GM12878 (cell line): ENCODE data around the gene CAND1. TPM values are rescaled to one million over a fixed set of nuclear protein-coding genes. Genes with fewer than 3 reads are reported as not detected.
A peak's percentile ranks its signal among the peaks of the same experiment; 100 is the strongest.

Experiments used
- ATAC-seq: fragments of 200-7000 bp; cut with Tn5 transposase; 3 replicates; pipeline ENCODE4 v1.9.1; 2020; ENCODE audit warnings: mild to moderate bottlenecking, moderate library complexity
- BruUV-seq: library from RNA; stranded (reverse); fragments of 400-500 nt; replicated peaks from 2 replicates; lab custom pipeline; 2021; lab: Mats Ljungman, UMichigan
- CTCF ChIA-PET: fragments of 300-600 bp; sonication (Branson Sonifier 250); formaldehyde crosslinking; extraction: SDS; loops from one replicate; lab custom pipeline; 2021; ENCODE audit warnings: inconsistent platforms; lab: Yijun Ruan, JAX
- POLR2A ChIA-PET: fragments of 350-600 bp; formaldehyde crosslinking; extraction: SDS; loops from one replicate; lab custom pipeline; 2021; ENCODE audit warnings: inconsistent platforms; lab: Charles Lee
- RAD21 ChIA-PET: fragments of 300-600 bp; sonication (Branson Sonifier 250); formaldehyde crosslinking; loops from one replicate; lab custom pipeline; 2023; ENCODE audit warnings: antibody characterized with exemption; ENCODE audit not compliant: unreplicated experiment; lab: Charles Lee
- SMC1A ChIA-PET: fragments of 300-600 bp; sonication (Branson Sonifier 250); formaldehyde crosslinking; loops from one replicate; lab custom pipeline; 2023; ENCODE audit not compliant: unreplicated experiment, uncharacterized antibody; lab: Charles Lee
- DNase-seq: peaks from one replicate; pipeline ENCODE4 v3.0.0-alpha.2; 2011; ENCODE audit warnings: low read depth, low spot score
- FAIRE-seq: peaks from 3 replicates; lab custom pipeline; 2011; peaks lifted over from hg19 to GRCh38; lab: Jason Lieb, UNC
- H2AFZ ChIP-seq: 2 replicates; pipeline ENCODE4 v1.6.0; 2011; ENCODE audit warnings: low read depth, low read length, control low read depth; ENCODE audit not compliant: control insufficient read depth
- H3K27ac ChIP-seq: 2 replicates; pipeline ENCODE4 v1.5.1; 2011; ENCODE audit warnings: control low read depth; ENCODE audit not compliant: control insufficient read depth, insufficient read depth
- H3K27me3 ChIP-seq, 2 experiments: replicated peaks in 1 of 2; 2 replicates each; pipeline versions ENCODE4 v1.6.0 to v1.6.1; 2011; ENCODE audit warnings: low read length in 1 of 2; ENCODE audit not compliant: control insufficient read depth in 2 of 2, insufficient read depth in 2 of 2
- H3K36me3 ChIP-seq, 2 experiments: 2 replicates each; pipeline ENCODE4 v1.5.1; 2011; ENCODE audit warnings: low read length in 1 of 2; ENCODE audit not compliant: control insufficient read depth in 2 of 2, insufficient read depth in 2 of 2
- H3K4me1 ChIP-seq: 2 replicates; pipeline ENCODE4 v1.6.1; 2011; ENCODE audit warnings: mild to moderate bottlenecking, low read length, moderate library complexity, mixed read lengths; ENCODE audit not compliant: control insufficient read depth, insufficient read depth
- H3K4me2 ChIP-seq: 2 replicates; pipeline ENCODE4 v1.6.0; 2011; ENCODE audit warnings: control low read depth; ENCODE audit not compliant: control insufficient read depth, insufficient read depth
- H3K4me3 ChIP-seq: fragments of 200-600 bp; sonication (generic); 2 replicates; pipeline ENCODE4 v1.5.1; 2016
- H3K79me2 ChIP-seq: 2 replicates; pipeline ENCODE4 v1.6.0; 2011; ENCODE audit warnings: low read length; ENCODE audit not compliant: control insufficient read depth, insufficient read depth
- H3K9ac ChIP-seq: 2 replicates; pipeline ENCODE4 v1.8.0; 2011; ENCODE audit warnings: low read length, control low read depth, mixed read lengths; ENCODE audit not compliant: control insufficient read depth, insufficient read depth
- H3K9me3 ChIP-seq: replicated peaks from 3 replicates; pipeline ENCODE4 v1.5.1; 2011; ENCODE audit warnings: mild to moderate bottlenecking, low read length; ENCODE audit not compliant: control insufficient read depth, insufficient read depth
- H4K20me1 ChIP-seq: 2 replicates; pipeline ENCODE4 v1.6.0; 2011; ENCODE audit not compliant: control insufficient read depth, insufficient read depth
- HCFC1 ChIP-seq: fragments of 150-350 bp; IDR thresholded peaks from 2 replicates; pipeline ENCODE4 v1.6.1; 2014; ENCODE audit warnings: low read length
- NFYB ChIP-seq: IDR thresholded peaks from 2 replicates; pipeline ENCODE4 v1.6.1; 2011; ENCODE audit warnings: low read depth, mild to moderate bottlenecking, low read length, improper control_type of control experiment, moderate library complexity; ENCODE audit not compliant: insufficient read depth
- POLR2A ChIP-seq: IDR thresholded peaks from 2 replicates; pipeline ENCODE4 v1.6.1; 2011; ENCODE audit warnings: low read depth, mild to moderate bottlenecking, low read length
- YBX1 ChIP-seq: fragments of 450-650 bp; IDR thresholded peaks from 2 replicates; pipeline ENCODE4 v1.6.1; 2016; ENCODE audit warnings: antibody characterized with exemption
- ZNF687 ChIP-seq: fragments of 450-650 bp; IDR thresholded peaks from 2 replicates; pipeline ENCODE4 v1.6.1; 2017; ENCODE audit warnings: mild to moderate bottlenecking, moderate library complexity
- WGBS: methylation state at CpG from one replicate; pipeline ENCODE4 v1.1.6; 2016; ENCODE audit warnings: low lambda C conversion rate; ENCODE audit not compliant: insufficient replicate concordance, insufficient coverage; ENCODE audit errors: missing lambda C conversion rate; 5-methylcytosine and 5-hydroxymethylcytosine counted together
- in situ Hi-C: fragments of 300-500 bp; cut with MboI; formaldehyde crosslinking; loops from 9 replicates; pipeline ENCODE4 v1.14.3; 2018; ENCODE audit warnings: mixed read lengths
- intact Hi-C: fragments of 100-400 bp; cut with micrococcal nuclease; formaldehyde crosslinking; loops from one replicate; pipeline ENCODE4 v1.14.2; 2022; ENCODE audit not compliant: unreplicated experiment
- polyA plus RNA-seq, 11 experiments: library from polyadenylated mRNA; depleted of rRNA in 4 of 11; unstranded in 6 of 11; stranded (reverse) in 5 of 11; fragments of >200 nt; fragmentation: Nextera tagmentation in 4 of 11; fragmentation: Illumina TruSeq in 1 of 11; extraction: Ambion mirVana in 4 of 11; extraction: Trizol in 1 of 11; gene quantifications; 1 replicate in 1 of 11; 2 replicates in 10 of 11; pipeline versions ENCODE4 v1.2.1 to v1.2.3, GENCODE V29; 2011 to 2016; ENCODE audit warnings: inconsistent platforms in 2 of 11, missing spikeins in 2 of 11, low read depth in 1 of 11
- total RNA-seq, 4 experiments: library from RNA; depleted of rRNA in 3 of 4; stranded (reverse); fragments of >200 nt in 3 of 4; fragmentation: Illumina TruSeq in 1 of 4; extraction: Trizol in 1 of 4; gene quantifications; 2 replicates each; pipeline versions ENCODE4 v1.2.1 to v1.2.3, GENCODE V29; 2013 to 2021
- TF ChIP-seq, protein P1 (sequence below): fragments of 450-650 bp; conservative IDR thresholded peaks from 2 replicates; pipeline ENCODE4 v1.6.1; 2017; ENCODE audit warnings: mild to moderate bottlenecking, moderate library complexity
- TF ChIP-seq, protein P2 (sequence below): IDR thresholded peaks from 2 replicates; pipeline ENCODE4 v1.6.1; 2011; ENCODE audit warnings: borderline replicate concordance, low read depth, mild to moderate bottlenecking, moderate library complexity, mixed read lengths, low read length; ENCODE audit not compliant: insufficient read depth; ENCODE audit errors: extremely low read length
- TF ChIP-seq, protein P3 (sequence below): fragments of 450-650 bp; IDR thresholded peaks from 2 replicates; pipeline ENCODE4 v1.6.1; 2017; ENCODE audit warnings: mild to moderate bottlenecking, low read depth, inconsistent platforms; ENCODE audit not compliant: poor library complexity, severe bottlenecking

CAND1 gene
- total and polyA plus RNA-seq, 10 of the 15 experiments (the other 5 are each of a cell fraction or from before 2014, with no cell fraction given) = 34.5 to 213 (median 96.0) TPM

GRCh38 chr12:67323007-67323406, 53.8 kb downstream of the CAND1 start:
- Histone ChIP-seq H3K4me1 (no peaks in the 10 kb centered on the region), H3K9ac (no peak overlapping the region), H3K4me2 (no peak overlapping the region), H3K79me2 (no peaks in the 10 kb centered on the region), H3K9me3 (no peaks in the 10 kb centered on the region), H3K36me3 (peaks cover 0 to 5% of the 10 kb centered on the region in 2 experiments; a peak in 2 of 4 replicates), H3K4me3 (no peak overlapping the region)
- 95% methylated on average over 3 of the region's 3 CpGs for WGBS
- no TSS peak for BruUV-seq
- POLR2A ChIA-PET = no interaction called here
- CTCF ChIA-PET = no interaction called here
- in situ Hi-C loops = no loop called here
- FAIRE-seq (no peak), ATAC-seq (no peak)
- peak; percentile 48 for TF ChIP-seq POLR2A
- TF ChIP-seq, protein P1, sequence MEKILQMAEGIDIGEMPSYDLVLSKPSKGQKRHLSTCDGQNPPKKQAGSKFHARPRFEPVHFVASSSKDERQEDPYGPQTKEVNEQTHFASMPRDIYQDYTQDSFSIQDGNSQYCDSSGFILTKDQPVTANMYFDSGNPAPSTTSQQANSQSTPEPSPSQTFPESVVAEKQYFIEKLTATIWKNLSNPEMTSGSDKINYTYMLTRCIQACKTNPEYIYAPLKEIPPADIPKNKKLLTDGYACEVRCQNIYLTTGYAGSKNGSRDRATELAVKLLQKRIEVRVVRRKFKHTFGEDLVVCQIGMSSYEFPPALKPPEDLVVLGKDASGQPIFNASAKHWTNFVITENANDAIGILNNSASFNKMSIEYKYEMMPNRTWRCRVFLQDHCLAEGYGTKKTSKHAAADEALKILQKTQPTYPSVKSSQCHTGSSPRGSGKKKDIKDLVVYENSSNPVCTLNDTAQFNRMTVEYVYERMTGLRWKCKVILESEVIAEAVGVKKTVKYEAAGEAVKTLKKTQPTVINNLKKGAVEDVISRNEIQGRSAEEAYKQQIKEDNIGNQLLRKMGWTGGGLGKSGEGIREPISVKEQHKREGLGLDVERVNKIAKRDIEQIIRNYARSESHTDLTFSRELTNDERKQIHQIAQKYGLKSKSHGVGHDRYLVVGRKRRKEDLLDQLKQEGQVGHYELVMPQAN = no peak
- TF ChIP-seq YBX1 = no peak
- no peak for TF ChIP-seq HCFC1
- TF ChIP-seq, all 136 proteins: peak for 1
- Histone ChIP-seq H3K27ac (no peak overlapping the region), H4K20me1 (no peaks in the 10 kb centered on the region), H3K27me3 (no peaks in the 10 kb centered on the region), H2AFZ (no peak overlapping the region)
- RAD21 ChIA-PET = no interaction called here
- DNase-seq = no peak
- SMC1A ChIA-PET = no interaction called here
- intact Hi-C loops = no loop called here

- Histone ChIP-seq H3K79me2 (no peaks in the 10 kb centered on the region), H3K27ac (no peak overlapping the region), H3K9ac (no peak overlapping the region), H3K27me3 (no peaks in the 10 kb centered on the region), H2AFZ (no peak overlapping the region), H3K4me1 (no peaks in the 10 kb centered on the region), H4K20me1 (no peaks in the 10 kb centered on the region), H3K9me3 (no peaks in the 10 kb centered on the region), H3K4me2 (no peak overlapping the region), H3K4me3 (no peak overlapping the region), H3K36me3 (no peaks in the 10 kb centered on the region; a peak in 1 of 4 replicates)
- DNase-seq = no peak
- intact Hi-C loops = no loop called here
- no peak for ATAC-seq
- in situ Hi-C loops = no loop called here
- SMC1A ChIA-PET = no interaction called here
- no peak for FAIRE-seq
- no TSS peak for BruUV-seq
- POLR2A ChIA-PET = no interaction called here
- RAD21 ChIA-PET = no interaction called here
- CTCF ChIA-PET = interaction anchor here (1.1 kb wide), 1 partner anchor 30 kb away, joined by 3 read pairs; no protein-coding TSS in a partner anchor
- TF ChIP-seq, protein P2, sequence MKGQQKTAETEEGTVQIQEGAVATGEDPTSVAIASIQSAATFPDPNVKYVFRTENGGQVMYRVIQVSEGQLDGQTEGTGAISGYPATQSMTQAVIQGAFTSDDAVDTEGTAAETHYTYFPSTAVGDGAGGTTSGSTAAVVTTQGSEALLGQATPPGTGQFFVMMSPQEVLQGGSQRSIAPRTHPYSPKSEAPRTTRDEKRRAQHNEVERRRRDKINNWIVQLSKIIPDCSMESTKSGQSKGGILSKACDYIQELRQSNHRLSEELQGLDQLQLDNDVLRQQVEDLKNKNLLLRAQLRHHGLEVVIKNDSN = no peak
- no peak for TF ChIP-seq NFYB
- no peak for TF ChIP-seq ZNF687
- TF ChIP-seq, protein P3, sequence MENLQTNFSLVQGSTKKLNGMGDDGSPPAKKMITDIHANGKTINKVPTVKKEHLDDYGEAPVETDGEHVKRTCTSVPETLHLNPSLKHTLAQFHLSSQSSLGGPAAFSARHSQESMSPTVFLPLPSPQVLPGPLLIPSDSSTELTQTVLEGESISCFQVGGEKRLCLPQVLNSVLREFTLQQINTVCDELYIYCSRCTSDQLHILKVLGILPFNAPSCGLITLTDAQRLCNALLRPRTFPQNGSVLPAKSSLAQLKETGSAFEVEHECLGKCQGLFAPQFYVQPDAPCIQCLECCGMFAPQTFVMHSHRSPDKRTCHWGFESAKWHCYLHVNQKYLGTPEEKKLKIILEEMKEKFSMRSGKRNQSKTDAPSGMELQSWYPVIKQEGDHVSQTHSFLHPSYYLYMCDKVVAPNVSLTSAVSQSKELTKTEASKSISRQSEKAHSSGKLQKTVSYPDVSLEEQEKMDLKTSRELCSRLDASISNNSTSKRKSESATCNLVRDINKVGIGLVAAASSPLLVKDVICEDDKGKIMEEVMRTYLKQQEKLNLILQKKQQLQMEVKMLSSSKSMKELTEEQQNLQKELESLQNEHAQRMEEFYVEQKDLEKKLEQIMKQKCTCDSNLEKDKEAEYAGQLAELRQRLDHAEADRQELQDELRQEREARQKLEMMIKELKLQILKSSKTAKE = no peak
Measured at GRCh38 chr12:67326637-67327036, 57.5 kb downstream of the CAND1 start.
